HepG2 (cell line): ENCODE results near the gene ADGRD1.

Experiments used
- BHLHE40 ChIP-seq: IDR thresholded peaks from 2 replicates; pipeline ENCODE4 v1.6.1; 2011; ENCODE audit warnings: low read length, improper control_type of control experiment
- BRD4 ChIP-seq: sonication (generic); formaldehyde crosslinking; IDR thresholded peaks from 2 replicates; pipeline ENCODE4 v1.4.0; 2020; ENCODE audit warnings: missing genetic modification reagents
- CTCF ChIP-seq: sonication (generic); formaldehyde crosslinking; IDR thresholded peaks from 2 replicates; pipeline ENCODE4 v1.5.0; 2020; ENCODE audit warnings: mild to moderate bottlenecking, missing genetic modification reagents, moderate library complexity
- ELK4 ChIP-seq: sonication (generic); formaldehyde crosslinking; IDR thresholded peaks from 2 replicates; pipeline ENCODE4 v1.9.0; 2021; ENCODE audit warnings: missing genetic modification reagents, borderline replicate concordance
- HMGA1 ChIP-seq: sonication (generic); formaldehyde crosslinking; conservative IDR thresholded peaks from 2 replicates; pipeline ENCODE4 v1.4.0; 2020; ENCODE audit warnings: missing genetic modification reagents
- POLR2A ChIP-seq, 2 experiments: IDR thresholded peaks; 2 replicates each; pipeline ENCODE4 v1.6.1; 2011; ENCODE audit warnings: low read depth in 2 of 2, low read length in 2 of 2, mild to moderate bottlenecking in 1 of 2, moderate library complexity in 1 of 2; ENCODE audit not compliant: insufficient read depth in 1 of 2
- POLR2AphosphoS5 ChIP-seq: IDR thresholded peaks from 2 replicates; pipeline ENCODE4 v1.6.1; 2012; ENCODE audit warnings: low read depth, low read length
- PRDM4 ChIP-seq: sonication (generic); formaldehyde crosslinking; IDR thresholded peaks from 2 replicates; pipeline ENCODE4 v1.9.0; 2021; ENCODE audit warnings: missing genetic modification reagents, borderline replicate concordance
- SIN3A ChIP-seq: IDR thresholded peaks from 2 replicates; pipeline ENCODE4 v1.6.1; 2011; ENCODE audit warnings: low read depth, mild to moderate bottlenecking, control low read depth, low read length, borderline replicate concordance
- TAF1 ChIP-seq: sonication (generic); formaldehyde crosslinking; IDR thresholded peaks from 2 replicates; pipeline ENCODE4 v1.4.0; 2020; ENCODE audit warnings: missing genetic modification reagents
- ZNF142 ChIP-seq: sonication (generic); formaldehyde crosslinking; IDR thresholded peaks from 2 replicates; pipeline ENCODE4 v1.4.0; 2020; ENCODE audit warnings: missing genetic modification reagents

GRCh38 chr12:131087991-131088700, 134.4 kb downstream of the ADGRD1 start:
- no peak for TF ChIP-seq ZNF142 (CRISPR knock-in tag)
- no peak for TF ChIP-seq SIN3A
- no peak for TF ChIP-seq BRD4 (CRISPR knock-in tag)
- no peak for TF ChIP-seq TAF1 (CRISPR knock-in tag)
- TF ChIP-seq POLR2A (IDR thresholded peaks at IDR 0.05; ENCODE audit: insufficient read depth in 1 of 2, low read depth in 2 of 2, low read length in 2 of 2), result no peak
- TF ChIP-seq POLR2AphosphoS5, result no peak
- no peak for TF ChIP-seq PRDM4 (CRISPR knock-in tag)
- TF ChIP-seq HMGA1 (CRISPR knock-in tag), result no peak
- no peak for TF ChIP-seq CTCF (CRISPR knock-in tag)
- TF ChIP-seq ELK4 (CRISPR knock-in tag), result no peak
- no peak for TF ChIP-seq BHLHE40
